GM23338 (cell line): Measurements from ENCODE around the gene DHX34.

Experiments
- EZH2 ChIP-seq: fragments of 200-600 bp; sonication (generic); IDR thresholded peaks from one replicate; pipeline ENCODE4 v1.8.0; 2017; ENCODE audit warnings: antibody characterized with exemption, mild to moderate bottlenecking, low read depth; ENCODE audit not compliant: unreplicated experiment
- POLR2AphosphoS5 ChIP-seq: IDR thresholded peaks from 2 replicates; pipeline ENCODE4 v1.6.1; 2016; ENCODE audit warnings: antibody characterized with exemption, low read depth
- STAT1 ChIP-seq: IDR thresholded peaks from one replicate; pipeline ENCODE4 v1.6.1; 2016; ENCODE audit warnings: antibody characterized with exemption; ENCODE audit not compliant: unreplicated experiment
- ZNF114 ChIP-seq: fragments of 250-450 bp; sonication (Bioruptor Pico); IDR thresholded peaks from 2 replicates; pipeline ENCODE4 v1.5.0; 2020; ENCODE audit warnings: mild to moderate bottlenecking, moderate library complexity
- TF ChIP-seq, protein P1 (sequence below), 2 experiments: fragments of 200-600 bp in 1 of 2; sonication (generic) in 1 of 2; conservative IDR thresholded peaks; 2 replicates each; pipeline versions ENCODE4 v1.5.1 to v1.6.1; 2016 to 2017; ENCODE audit warnings: antibody characterized with exemption in 2 of 2, low read depth in 2 of 2, mild to moderate bottlenecking in 2 of 2, moderate library complexity in 1 of 2

GRCh38 chr19:47406711-47407416, 57.7 kb downstream of the DHX34 start:
- TF ChIP-seq, protein P1, sequence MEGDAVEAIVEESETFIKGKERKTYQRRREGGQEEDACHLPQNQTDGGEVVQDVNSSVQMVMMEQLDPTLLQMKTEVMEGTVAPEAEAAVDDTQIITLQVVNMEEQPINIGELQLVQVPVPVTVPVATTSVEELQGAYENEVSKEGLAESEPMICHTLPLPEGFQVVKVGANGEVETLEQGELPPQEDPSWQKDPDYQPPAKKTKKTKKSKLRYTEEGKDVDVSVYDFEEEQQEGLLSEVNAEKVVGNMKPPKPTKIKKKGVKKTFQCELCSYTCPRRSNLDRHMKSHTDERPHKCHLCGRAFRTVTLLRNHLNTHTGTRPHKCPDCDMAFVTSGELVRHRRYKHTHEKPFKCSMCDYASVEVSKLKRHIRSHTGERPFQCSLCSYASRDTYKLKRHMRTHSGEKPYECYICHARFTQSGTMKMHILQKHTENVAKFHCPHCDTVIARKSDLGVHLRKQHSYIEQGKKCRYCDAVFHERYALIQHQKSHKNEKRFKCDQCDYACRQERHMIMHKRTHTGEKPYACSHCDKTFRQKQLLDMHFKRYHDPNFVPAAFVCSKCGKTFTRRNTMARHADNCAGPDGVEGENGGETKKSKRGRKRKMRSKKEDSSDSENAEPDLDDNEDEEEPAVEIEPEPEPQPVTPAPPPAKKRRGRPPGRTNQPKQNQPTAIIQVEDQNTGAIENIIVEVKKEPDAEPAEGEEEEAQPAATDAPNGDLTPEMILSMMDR (conservative IDR thresholded peaks at IDR 0.05; ENCODE audit: low read depth in 2 of 2) = no peak
- TF ChIP-seq STAT1 (no peak), POLR2AphosphoS5 (no peak), ZNF114 (CRISPR knock-in tag) (no peak), EZH2 (no peak)
